GM18508 (cell line): Measurements from ENCODE around the gene AGPS.

Experiments used
- ATAC-seq: cut with Tn5 transposase; IDR thresholded peaks from one replicate; pipeline ENCODE4 v1.9.1; 2021; ENCODE audit warnings: moderate number of reproducible peaks; ENCODE audit not compliant: insufficient read depth, unreplicated experiment

The AGPS gene

GRCh38 chr2:177518754-177519153 lies 126.2 kb downstream of the AGPS start:
- ATAC-seq, result no peak

- no peak for ATAC-seq
These were observed 127.1 kb downstream of the AGPS start for GRCh38 chr2:177519534-177520115.

GRCh38 chr2:177520324-177520723 lies 127.8 kb downstream of the AGPS start:
- ATAC-seq, result no peak

GRCh38 chr2:177523781-177524180 lies 131.2 kb downstream of the AGPS start:
- no peak for ATAC-seq

- ATAC-seq, result no peak
These were observed 132.9 kb downstream of the AGPS start for GRCh38 chr2:177525351-177525924.

- no peak for ATAC-seq
These were observed 135.9 kb downstream of the AGPS start for GRCh38 chr2:177528351-177528933.

GRCh38 chr2:177529166-177529565 lies 136.6 kb downstream of the AGPS start:
- ATAC-seq, result no peak

- no peak for ATAC-seq
These were observed 138.0 kb downstream of the AGPS start for GRCh38 chr2:177530561-177530960.

- ATAC-seq, result no peak
These were observed 139.1 kb downstream of the AGPS start for GRCh38 chr2:177531706-177532105.

- ATAC-seq, result no peak
These were observed 140.0 kb downstream of the AGPS start for GRCh38 chr2:177532567-177532966.

GRCh38 chr2:177533253-177533652 lies 140.7 kb downstream of the AGPS start:
- no peak for ATAC-seq

- no peak for ATAC-seq
These were observed 142.4 kb downstream of the AGPS start for GRCh38 chr2:177535000-177535399.

- ATAC-seq, result no peak
These were observed 143.5 kb downstream of the AGPS start for GRCh38 chr2:177535958-177536504.

- ATAC-seq, result no peak
These were observed 144.6 kb downstream of the AGPS start for GRCh38 chr2:177537213-177537612.

GRCh38 chr2:177537636-177538035 lies 145.1 kb downstream of the AGPS start:
- no peak for ATAC-seq

GRCh38 chr2:177538323-177538722 lies 145.8 kb downstream of the AGPS start:
- no peak for ATAC-seq

- no peak for ATAC-seq
These were observed 147.7 kb downstream of the AGPS start for GRCh38 chr2:177540283-177540682.

- no peak for ATAC-seq
These were observed 148.9 kb downstream of the AGPS start for GRCh38 chr2:177541258-177541991.

- ATAC-seq, result no peak
These were observed 149.8 kb downstream of the AGPS start for GRCh38 chr2:177542396-177542795.

- ATAC-seq, result no peak
These were observed 150.6 kb downstream of the AGPS start for GRCh38 chr2:177543007-177543760.
